NCI-H2171 (cell line): ENCODE results near the gene MLIP.
A peak's percentile ranks its signal among the peaks of the same experiment; 100 is the strongest.
"Not testable (repeated sequence)": the region's sequence is repeated elsewhere in the genome, so short reads cannot be mapped to it uniquely, and the experiment has no call there.

Source experiments
- DNase-seq: peaks from one replicate; lab custom pipeline; 2025; lab: John Stamatoyannopoulos, UW

The MLIP gene

GRCh38 chr6:54234539-54234938 is 123.3 kb downstream of the MLIP start:
- DNase-seq = no peak

- no peak for DNase-seq
Observed at GRCh38 chr6:54236984-54237383, 125.7 kb downstream of the MLIP start.

GRCh38 chr6:54238396-54238795 is 127.2 kb downstream of the MLIP start:
- no peak for DNase-seq

- DNase-seq = no peak
Observed at GRCh38 chr6:54243699-54244098, 132.5 kb downstream of the MLIP start.

GRCh38 chr6:54244430-54244829 is 133.2 kb downstream of the MLIP start:
- DNase-seq = no peak

- no peak for DNase-seq
Observed at GRCh38 chr6:54245265-54245664, 134.0 kb downstream of the MLIP start.

GRCh38 chr6:54248319-54248718 is 137.1 kb downstream of the MLIP start:
- no peak for DNase-seq

GRCh38 chr6:54248994-54249393 is 137.8 kb downstream of the MLIP start:
- no peak for DNase-seq

- DNase-seq = not testable (repeated sequence)
Observed at GRCh38 chr6:54249812-54250211, 138.6 kb downstream of the MLIP start.

- no peak for DNase-seq
Observed at GRCh38 chr6:54252496-54252895, 141.3 kb downstream of the MLIP start.

- no peak for DNase-seq
Observed at GRCh38 chr6:54252916-54253315, 141.7 kb downstream of the MLIP start.

- DNase-seq = no peak
Observed at GRCh38 chr6:54254886-54255285, 143.6 kb downstream of the MLIP start.

GRCh38 chr6:54255886-54256285 is 144.6 kb downstream of the MLIP start:
- DNase-seq = no peak

- DNase-seq = no peak
Observed at GRCh38 chr6:54260025-54260424, 148.8 kb downstream of the MLIP start.

GRCh38 chr6:54262499-54262898 is 151.3 kb downstream of the MLIP start:
- no peak for DNase-seq

GRCh38 chr6:54262971-54263370 is 151.7 kb downstream of the MLIP start:
- no peak for DNase-seq

- DNase-seq = no peak
Observed at GRCh38 chr6:54264581-54265272, 153.5 kb downstream of the MLIP start.

- DNase-seq = no peak
Observed at GRCh38 chr6:54266400-54266923, 155.2 kb downstream of the MLIP start.

- peak; percentile 42 for DNase-seq
Observed at GRCh38 chr6:54267798-54268197, 156.6 kb downstream of the MLIP start.

GRCh38 chr6:54273214-54273820 is 162.1 kb downstream of the MLIP start:
- DNase-seq = no peak

- DNase-seq = no peak
Observed at GRCh38 chr6:54274383-54274782, 163.1 kb downstream of the MLIP start.

GRCh38 chr6:54282186-54282585 is 170.9 kb downstream of the MLIP start:
- no peak for DNase-seq

- DNase-seq = no peak
Observed at GRCh38 chr6:54284161-54284860, 173.1 kb downstream of the MLIP start.
